Measurements from ENCODE around the gene KCNC1.

The KCNC1 gene

GRCh38 chr11:17738151-17738973 lies 3.8 kb downstream of the KCNC1 start:
- DNase-seq (ENCODE audit: low read depth): no peak

DNA sequence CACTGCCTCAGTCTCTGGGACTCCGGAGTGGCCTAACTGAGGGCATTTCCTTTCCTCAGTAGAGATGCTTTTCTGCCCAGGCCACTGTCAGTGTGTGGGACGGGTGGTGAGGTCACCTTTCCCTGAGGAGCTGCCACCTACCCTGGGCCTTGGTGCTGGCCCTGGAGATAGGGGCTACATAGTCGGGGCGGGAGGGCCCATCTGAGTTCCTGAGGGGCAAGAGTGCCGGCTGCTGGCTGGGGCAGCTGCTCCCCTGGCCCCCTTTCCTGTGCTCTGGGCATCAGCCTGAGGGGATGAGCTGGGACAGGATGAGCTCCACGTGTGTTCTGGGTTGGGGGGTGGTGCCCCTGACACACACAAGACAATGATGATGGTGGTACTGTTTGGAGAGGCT lies 5.4 kb downstream of the KCNC1 start:
- DNase-seq (ENCODE audit: low read depth): no peak

GRCh38 chr11:17740649-17741235 lies 6.2 kb downstream of the KCNC1 start:
- DNase-seq (ENCODE audit: low read depth): no peak

DNA sequence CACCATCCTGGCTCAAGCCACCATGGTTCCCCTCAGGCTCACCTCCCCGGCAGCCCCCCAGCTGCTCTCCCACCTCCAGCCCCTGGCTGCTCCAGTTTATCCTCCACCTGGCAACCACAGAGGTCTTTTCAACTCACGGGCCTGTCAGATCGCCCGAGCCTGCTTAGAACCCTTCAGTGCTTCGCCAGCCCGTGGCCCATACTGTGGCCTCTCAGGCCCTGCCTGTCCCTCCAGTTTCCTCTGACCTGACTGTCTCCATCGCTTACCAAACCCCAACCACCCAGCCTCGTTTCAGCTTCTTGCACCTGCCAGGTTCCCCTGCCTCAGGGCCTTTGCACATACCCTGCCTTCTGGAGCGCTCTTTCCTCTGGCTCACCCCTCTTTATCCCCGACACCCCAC lies 6.9 kb downstream of the KCNC1 start:
- DNase-seq (ENCODE audit: low read depth): no peak

DNA sequence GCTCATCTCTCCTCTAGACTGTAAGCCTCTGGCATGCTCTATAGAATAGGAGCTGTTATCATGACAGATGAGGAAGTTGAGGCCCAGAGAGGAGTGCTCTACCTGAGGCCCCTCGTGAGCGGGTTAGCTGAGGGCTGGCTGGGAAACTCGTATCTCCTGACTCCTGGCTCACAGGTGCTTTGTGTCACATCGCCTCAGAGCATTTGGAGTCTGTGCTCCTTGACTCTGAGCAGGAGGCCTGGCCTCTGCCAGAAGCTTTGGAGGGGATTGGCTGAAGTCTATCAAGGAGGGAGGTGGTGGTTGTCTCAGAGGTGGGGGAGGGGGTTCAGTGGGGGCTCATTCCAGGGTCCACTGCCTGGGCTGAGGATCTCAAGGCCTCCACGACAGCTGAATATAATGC lies 7.4 kb downstream of the KCNC1 start:
- DNase-seq (ENCODE audit: low read depth): no peak

GRCh38 chr11:17743026-17743807 lies 8.6 kb downstream of the KCNC1 start:
- no peak for DNase-seq (ENCODE audit: low read depth)

- no peak for DNase-seq (ENCODE audit: low read depth)
These were observed 9.2 kb downstream of the KCNC1 start for GRCh38 chr11:17743808-17744119.

GRCh38 chr11:17744151-17744940 lies 9.8 kb downstream of the KCNC1 start:
- no peak for DNase-seq (ENCODE audit: low read depth)

GRCh38 chr11:17745023-17745772 lies 10.6 kb downstream of the KCNC1 start:
- DNase-seq (ENCODE audit: low read depth): no peak

DNA sequence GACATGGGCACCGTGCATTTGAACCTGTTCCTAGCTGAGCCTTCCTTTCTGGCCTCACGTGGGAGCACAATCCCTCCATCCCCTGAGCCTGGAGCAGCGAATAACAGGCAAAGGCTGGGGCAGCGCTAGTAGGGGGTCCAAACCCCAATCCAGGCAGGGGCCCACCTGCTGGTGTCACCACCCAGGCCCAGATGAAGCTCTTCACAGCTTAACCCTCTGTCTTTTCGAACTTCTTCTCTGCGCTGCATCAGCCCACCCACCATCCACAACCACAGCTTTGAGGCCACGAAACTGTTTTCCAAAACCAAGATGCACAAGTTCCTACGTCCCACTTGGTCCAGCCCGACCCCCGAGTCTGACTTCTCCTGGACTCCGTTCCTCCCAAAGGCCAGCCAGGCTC lies 11.5 kb downstream of the KCNC1 start:
- DNase-seq (ENCODE audit: low read depth): no peak

- DNase-seq (ENCODE audit: low read depth): no peak
These were observed 12.8 kb downstream of the KCNC1 start for GRCh38 chr11:17747131-17747955.

- no peak for DNase-seq (ENCODE audit: low read depth)
These were observed 13.5 kb downstream of the KCNC1 start for GRCh38 chr11:17748044-17748443.

DNA sequence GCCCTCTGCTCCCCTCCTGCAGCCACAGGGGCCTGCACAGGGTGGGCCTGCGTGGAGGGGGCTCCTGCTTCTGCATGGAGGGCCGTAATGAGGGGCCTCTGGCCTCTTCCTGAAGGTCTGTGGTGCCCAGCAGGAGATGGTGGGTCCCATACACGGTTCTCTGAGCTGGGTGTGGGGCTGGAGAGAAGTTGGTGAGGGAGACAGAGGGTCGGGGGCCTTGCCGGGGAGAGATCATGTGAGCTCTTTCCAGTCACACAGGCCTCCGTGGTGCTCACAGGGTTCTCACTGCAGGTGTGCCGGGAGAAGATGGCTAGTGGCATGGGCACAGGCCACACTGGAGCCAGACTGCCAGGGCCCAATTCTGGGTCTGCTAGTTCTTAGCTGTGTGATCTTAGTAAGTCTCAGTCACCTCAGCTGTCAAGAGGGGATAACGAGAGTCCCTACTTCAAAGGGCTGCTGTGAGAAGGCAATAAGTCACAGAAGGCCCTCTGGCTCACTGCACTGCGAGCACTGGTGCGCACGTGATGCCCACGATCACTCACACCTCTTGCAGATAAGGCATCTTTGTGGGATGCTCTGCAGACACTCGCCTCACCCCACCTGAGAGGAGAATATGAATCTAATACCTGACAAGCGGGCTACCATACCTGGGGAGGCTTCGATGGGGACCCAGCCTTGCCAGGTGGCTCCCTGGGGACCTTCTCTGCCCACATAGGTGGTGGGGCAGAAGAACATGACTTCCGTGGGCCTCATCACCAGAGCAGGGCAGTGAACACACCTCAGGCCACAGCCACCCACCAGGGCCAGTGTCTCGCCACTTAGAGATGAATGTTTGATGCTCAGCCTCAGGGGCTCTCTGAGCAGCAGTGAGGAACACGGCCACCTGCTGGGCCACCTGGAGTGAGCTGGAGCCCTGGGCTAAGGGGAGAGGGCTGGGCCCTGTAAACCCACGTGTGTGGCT lies 14.5 kb downstream of the KCNC1 start:
- DNase-seq (ENCODE audit: low read depth): no peak

DNA sequence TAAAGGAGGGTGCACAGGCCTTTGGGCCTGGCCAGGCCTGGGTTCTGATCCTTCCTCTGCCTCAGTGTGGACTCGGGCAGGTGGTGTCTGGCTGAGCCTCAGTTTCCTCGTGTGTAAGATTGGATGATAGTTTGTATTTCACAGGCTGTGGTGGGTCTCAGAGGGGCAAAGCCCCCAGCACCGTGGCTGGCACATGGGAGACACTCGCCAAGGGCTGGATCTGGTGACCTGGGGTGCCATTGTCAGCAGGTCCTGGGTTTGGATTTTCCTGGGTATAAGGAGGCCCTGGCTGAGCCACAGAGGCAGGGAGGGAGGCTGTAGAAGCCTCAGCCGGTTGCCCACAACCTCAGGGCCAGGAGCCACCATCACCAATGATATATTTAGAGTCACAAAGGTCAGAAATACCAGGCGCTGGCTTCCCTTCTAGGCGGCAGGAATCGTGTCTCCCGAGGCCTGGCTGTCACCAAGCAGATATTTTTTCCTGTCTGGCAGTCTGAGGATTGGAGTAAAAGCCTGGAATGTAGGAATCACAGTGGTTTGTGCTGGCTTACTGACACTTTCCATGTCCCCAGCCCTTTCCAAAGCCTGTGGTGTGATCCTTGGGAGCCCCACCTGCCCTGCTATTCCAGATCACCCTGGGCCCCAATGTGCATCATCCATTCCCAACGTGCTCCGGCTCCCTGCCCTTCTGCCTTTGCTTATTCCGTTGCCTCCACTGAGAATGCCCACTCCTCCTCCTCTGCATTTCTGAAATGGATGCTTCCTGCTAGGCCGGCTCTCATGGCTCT lies 15.6 kb downstream of the KCNC1 start:
- DNase-seq (ENCODE audit: low read depth): no peak

DNA sequence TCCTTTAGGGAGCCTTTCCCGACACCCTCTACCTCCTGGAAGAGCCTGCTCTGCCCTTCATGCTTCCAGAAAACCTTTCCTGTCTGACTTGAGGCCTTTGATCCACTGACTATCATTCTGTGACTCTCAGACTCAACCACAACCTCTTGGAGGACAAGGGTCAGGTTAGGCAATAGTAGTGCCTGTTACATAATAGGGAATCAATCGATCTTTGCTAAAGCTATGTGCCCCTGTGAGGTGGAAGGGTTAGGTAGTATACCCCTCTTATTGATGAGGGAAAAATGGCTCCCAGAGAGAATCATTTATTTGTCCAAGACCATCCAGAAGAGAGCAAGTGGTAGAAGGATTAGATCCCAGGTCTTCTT lies 16.2 kb downstream of the KCNC1 start:
- DNase-seq (ENCODE audit: low read depth): no peak

DNA sequence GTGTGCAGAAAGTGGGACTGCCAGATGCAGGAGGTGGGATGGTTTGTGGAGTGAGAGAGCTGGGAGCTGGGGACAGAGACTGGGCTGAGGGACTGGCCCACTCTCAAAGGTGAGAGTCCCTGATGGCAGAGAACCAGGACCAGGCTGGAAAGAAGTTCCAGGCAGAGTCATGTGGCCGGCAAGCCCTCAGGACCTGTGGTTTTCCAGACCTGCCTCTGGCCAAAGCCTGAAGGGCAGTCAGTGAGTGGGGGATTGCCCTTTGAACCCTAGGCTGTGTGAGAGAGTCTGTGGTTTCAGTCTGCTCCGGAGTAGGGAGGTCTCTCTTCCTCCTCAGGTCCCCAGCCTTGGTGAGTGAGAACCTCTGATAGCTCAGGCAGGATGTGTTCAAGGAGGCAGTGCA lies 17.0 kb downstream of the KCNC1 start:
- DNase-seq (ENCODE audit: low read depth): no peak

DNA sequence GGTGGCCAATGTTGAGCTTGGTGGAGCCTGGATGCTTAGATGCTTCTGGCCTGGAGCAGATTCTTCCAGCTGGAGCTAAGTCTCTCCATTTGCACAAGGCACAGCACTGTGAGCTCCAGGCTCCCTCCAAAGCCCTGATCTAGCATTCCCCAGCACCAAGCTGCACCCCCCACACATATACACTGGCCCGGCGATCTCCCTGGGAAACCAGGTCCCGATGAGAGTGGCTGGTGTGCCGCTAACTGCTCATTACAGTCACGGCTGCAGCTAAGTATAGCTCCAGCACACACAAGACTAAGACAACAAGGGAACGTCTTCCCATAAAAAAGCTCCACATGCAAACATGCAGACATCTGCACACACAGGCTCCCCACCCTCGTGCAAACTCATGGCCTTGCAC lies 17.6 kb downstream of the KCNC1 start:
- DNase-seq (ENCODE audit: low read depth): no peak

- DNase-seq (ENCODE audit: low read depth): no peak
These were observed 18.6 kb downstream of the KCNC1 start for GRCh38 chr11:17753153-17753552.

DNA sequence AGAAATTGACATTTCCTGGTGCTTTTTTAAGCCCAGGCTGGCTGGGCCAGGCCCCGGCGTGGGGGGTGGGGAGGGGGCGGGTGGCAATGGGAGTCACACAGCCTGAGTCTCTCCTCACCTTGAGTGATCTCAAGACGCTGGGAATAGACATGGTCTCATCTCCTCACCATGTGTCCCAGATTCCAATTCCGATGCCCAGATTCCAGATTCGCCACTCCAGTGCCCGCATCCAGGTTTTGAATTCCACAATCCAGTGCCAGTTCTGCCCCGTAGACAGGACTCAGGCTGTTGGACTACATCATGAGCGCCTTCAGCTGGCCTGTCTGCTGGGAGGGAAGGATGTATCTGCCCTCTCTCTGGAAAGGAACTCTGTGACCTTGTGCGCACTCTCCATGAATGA lies 19.1 kb downstream of the KCNC1 start:
- DNase-seq (ENCODE audit: low read depth): no peak
